Parathyroid adenoma (tissue), 2 donors: ENCODE measurements around the gene A2M.

Experiments
- H2AFZ ChIP-seq: fragments of 300-600 bp; sonication (generic); one replicate; pipeline ENCODE4 v1.7.0; 2017; ENCODE audit warnings: antibody characterized with exemption, mild to moderate bottlenecking
- H3K27ac ChIP-seq: fragments of 300-600 bp; sonication (generic); one replicate; pipeline ENCODE4 v1.7.0; 2017
- H3K27me3 ChIP-seq: fragments of 300-600 bp; sonication (generic); one replicate; pipeline ENCODE4 v1.7.0; 2017; ENCODE audit warnings: low read length; ENCODE audit not compliant: control insufficient read depth, insufficient read depth
- H3K36me3 ChIP-seq: fragments of 300-600 bp; sonication (generic); one replicate; pipeline ENCODE4 v1.7.0; 2017; ENCODE audit warnings: low read length; ENCODE audit not compliant: control insufficient read depth, insufficient read depth
- H3K4me1 ChIP-seq: fragments of 300-600 bp; sonication (generic); one replicate; pipeline ENCODE4 v1.7.0; 2017; ENCODE audit warnings: control low read depth
- H3K4me2 ChIP-seq: fragments of 300-600 bp; sonication (generic); one replicate; pipeline ENCODE4 v1.7.0; 2017; ENCODE audit warnings: low read length
- H3K4me3 ChIP-seq: fragments of 300-600 bp; sonication (generic); one replicate; pipeline ENCODE4 v1.7.0; 2017; ENCODE audit warnings: low read depth, low read length
- H3K79me2 ChIP-seq: fragments of 300-600 bp; sonication (generic); one replicate; pipeline ENCODE4 v1.7.0; 2017; ENCODE audit warnings: control low read depth
- H3K9ac ChIP-seq: fragments of 300-600 bp; sonication (generic); one replicate; pipeline ENCODE4 v1.7.0; 2017; ENCODE audit warnings: mild to moderate bottlenecking
- H3K9me3 ChIP-seq: fragments of 300-600 bp; sonication (generic); one replicate; pipeline ENCODE4 v1.7.0; 2017; ENCODE audit warnings: low read length; ENCODE audit not compliant: control insufficient read depth
- CTCF ChIP-seq: fragments of 300-600 bp; sonication (generic); IDR thresholded peaks from one replicate; pipeline ENCODE4 v1.7.0; 2017; ENCODE audit warnings: antibody characterized with exemption, mild to moderate bottlenecking
- donor health status: primary hyperparathyroidism.

The A2M gene

GRCh38 chr12:9034095-9034494, 81.6 kb downstream of the A2M start:
- Histone ChIP-seq H3K36me3 (no peaks in the 10 kb centered on the region), H3K4me2 (no peak overlapping the region), H3K9ac (no peak overlapping the region), H3K27ac (no peak overlapping the region), H3K4me1 (no peaks in the 10 kb centered on the region), H3K9me3 (no peaks in the 10 kb centered on the region), H2AFZ (no peak overlapping the region), H3K4me3 (no peak overlapping the region), H3K79me2 (no peaks in the 10 kb centered on the region), H3K27me3 (no peaks in the 10 kb centered on the region)
- no peak for TF ChIP-seq CTCF

- Histone ChIP-seq H3K9me3 (no peaks in the 10 kb centered on the region), H2AFZ (no peak overlapping the region), H3K79me2 (no peaks in the 10 kb centered on the region), H3K4me1 (no peaks in the 10 kb centered on the region), H3K27me3 (no peaks in the 10 kb centered on the region), H3K9ac (no peak overlapping the region), H3K4me3 (no peak overlapping the region), H3K36me3 (no peaks in the 10 kb centered on the region), H3K27ac (no peak overlapping the region), H3K4me2 (no peak overlapping the region)
- TF ChIP-seq CTCF = no peak
Observed at GRCh38 chr12:9033265-9033887, 82.3 kb downstream of the A2M start.

GRCh38 chr12:9032202-9032964, 83.3 kb downstream of the A2M start:
- Histone ChIP-seq H3K27me3 (no peaks in the 10 kb centered on the region), H3K4me3 (no peak overlapping the region), H3K79me2 (no peaks in the 10 kb centered on the region), H2AFZ (no peak overlapping the region), H3K9me3 (no peaks in the 10 kb centered on the region), H3K9ac (no peak overlapping the region), H3K4me1 (no peaks in the 10 kb centered on the region), H3K4me2 (no peak overlapping the region), H3K27ac (no peak overlapping the region), H3K36me3 (no peaks in the 10 kb centered on the region)
- TF ChIP-seq CTCF = no peak

GRCh38 chr12:9030776-9031175, 84.9 kb downstream of the A2M start:
- no peak overlapping the region for H3K9ac ChIP-seq
- no peak for TF ChIP-seq CTCF
- no peak overlapping the region for H2AFZ ChIP-seq
- H3K27ac ChIP-seq = no peak overlapping the region
- H3K36me3 ChIP-seq = no peaks in the 10 kb centered on the region
- H3K9me3 ChIP-seq = no peaks in the 10 kb centered on the region
- no peak overlapping the region for H3K4me3 ChIP-seq
- no peaks in the 10 kb centered on the region for H3K27me3 ChIP-seq
- no peaks in the 10 kb centered on the region for H3K79me2 ChIP-seq
- H3K4me2 ChIP-seq = no peak overlapping the region
- no peaks in the 10 kb centered on the region for H3K4me1 ChIP-seq
